Trophoblast cell (in vitro differentiated cells and primary cell): ENCODE data around the gene OTUD4.

Experiments
- DNase-seq, 2 donors: peaks; one replicate each; pipeline ENCODE4 v3.0.0-alpha.2; 2016
- H2AFZ ChIP-seq: 2 replicates; pipeline ENCODE4 v1.6.1; 2013; ENCODE audit warnings: low read length, moderate library complexity, mild to moderate bottlenecking; ENCODE audit not compliant: insufficient read depth, poor library complexity
- H2AK5ac ChIP-seq: 2 replicates; pipeline ENCODE4 v1.6.1; 2013; ENCODE audit warnings: mild to moderate bottlenecking, low read length
- H2BK120ac ChIP-seq: 2 replicates; pipeline ENCODE4 v1.6.1; 2013; ENCODE audit warnings: low read length, mild to moderate bottlenecking, moderate library complexity; ENCODE audit not compliant: insufficient read depth, poor library complexity
- H2BK12ac ChIP-seq: 2 replicates; pipeline ENCODE4 v1.6.1; 2013; ENCODE audit warnings: mild to moderate bottlenecking, low read length, moderate library complexity
- H2BK5ac ChIP-seq: 2 replicates; pipeline ENCODE4 v1.6.1; 2013; ENCODE audit warnings: low read length, low read depth, moderate library complexity, mild to moderate bottlenecking; ENCODE audit not compliant: poor library complexity
- H3K14ac ChIP-seq: 2 replicates; pipeline ENCODE4 v1.6.1; 2013; ENCODE audit warnings: mild to moderate bottlenecking, low read length
- H3K18ac ChIP-seq: 2 replicates; pipeline ENCODE4 v1.6.1; 2013; ENCODE audit warnings: mild to moderate bottlenecking, low read length
- H3K23ac ChIP-seq: 2 replicates; pipeline ENCODE4 v1.6.1; 2013; ENCODE audit warnings: low read length
- H3K27ac ChIP-seq: 2 replicates; pipeline ENCODE4 v1.5.1; 2013; ENCODE audit warnings: low read depth, mild to moderate bottlenecking, inconsistent platforms, low read length, moderate library complexity
- H3K27me3 ChIP-seq: 2 replicates; pipeline ENCODE4 v1.6.1; 2013; ENCODE audit warnings: inconsistent platforms, mild to moderate bottlenecking, low read length, moderate library complexity; ENCODE audit not compliant: insufficient read depth
- H3K36me3 ChIP-seq, 2 experiments: 1 replicate in 1 of 2; 2 replicates in 1 of 2; pipeline ENCODE4 v1.6.1; 2013; ENCODE audit warnings: low read length in 2 of 2, mild to moderate bottlenecking in 2 of 2, moderate library complexity in 1 of 2; ENCODE audit not compliant: insufficient read depth in 2 of 2, control insufficient read depth in 1 of 2
- H3K4ac ChIP-seq: 2 replicates; pipeline ENCODE4 v1.6.1; 2013; ENCODE audit warnings: low read depth, mild to moderate bottlenecking, low read length, moderate library complexity
- H3K4me1 ChIP-seq, 2 experiments: 1 replicate in 1 of 2; 2 replicates in 1 of 2; pipeline ENCODE4 v1.6.1; 2013; ENCODE audit warnings: low read length in 2 of 2, mild to moderate bottlenecking in 2 of 2, moderate library complexity in 1 of 2; ENCODE audit not compliant: insufficient read depth in 2 of 2, control insufficient read depth in 1 of 2
- H3K4me2 ChIP-seq: 2 replicates; pipeline ENCODE4 v1.6.1; 2013; ENCODE audit warnings: inconsistent platforms, mild to moderate bottlenecking, low read length, moderate library complexity
- H3K4me3 ChIP-seq: 2 replicates; pipeline ENCODE4 v1.5.1; 2013; ENCODE audit warnings: mild to moderate bottlenecking, low read depth, low read length, inconsistent platforms
- H3K79me1 ChIP-seq: one replicate; pipeline ENCODE4 v1.6.1; 2013; ENCODE audit warnings: low read length
- H3K79me2 ChIP-seq: 2 replicates; pipeline ENCODE4 v1.6.1; 2013; ENCODE audit warnings: low read length, mild to moderate bottlenecking; ENCODE audit not compliant: control insufficient read depth, insufficient read depth, poor library complexity
- H3K9ac ChIP-seq: 2 replicates; pipeline ENCODE4 v1.6.1; 2013; ENCODE audit warnings: mild to moderate bottlenecking, low read length
- H3K9me3 ChIP-seq: 2 replicates; pipeline ENCODE4 v1.6.1; 2013; ENCODE audit warnings: low read depth, mild to moderate bottlenecking, control low read depth, inconsistent platforms, low read length; ENCODE audit not compliant: insufficient read depth
- H4K12ac ChIP-seq: 2 replicates; pipeline ENCODE4 v1.6.1; 2013; ENCODE audit warnings: low read depth, mild to moderate bottlenecking, low read length, moderate library complexity
- H4K8ac ChIP-seq: 2 replicates; pipeline ENCODE4 v1.6.1; 2013; ENCODE audit warnings: low read depth, mild to moderate bottlenecking, low read length, moderate library complexity
- H4K91ac ChIP-seq: one replicate; pipeline ENCODE4 v1.6.1; 2013; ENCODE audit warnings: low read depth, mild to moderate bottlenecking, low read length, moderate library complexity
- WGBS: extraction: QIAGEN DNeasy Blood & Tissue Kit; methylation state at CpG from one replicate; pipeline ENCODE4 v1.1.7; 2013; ENCODE audit warnings: missing lambda C conversion rate; ENCODE audit not compliant: insufficient read length, insufficient coverage; ENCODE audit errors: extremely low coverage; 5-methylcytosine and 5-hydroxymethylcytosine counted together

Gene OTUD4

GRCh38 chr4:145168581-145169187, 11.7 kb downstream of the OTUD4 start:
- no peaks in the 10 kb centered on the region for H3K4me1 ChIP-seq
- no peak overlapping the region for H2BK5ac ChIP-seq
- no peaks in the 10 kb centered on the region for H3K79me2 ChIP-seq
- no peak overlapping the region for H3K14ac ChIP-seq
- no peak overlapping the region for H2AK5ac ChIP-seq
- H4K8ac ChIP-seq: no peak overlapping the region
- no peak overlapping the region for H4K12ac ChIP-seq
- H3K18ac ChIP-seq: no peak overlapping the region
- no peak for DNase-seq
- H3K23ac ChIP-seq: no peak overlapping the region
- no peak overlapping the region for H3K9ac ChIP-seq
- H2AFZ ChIP-seq: no peak overlapping the region
- no peak overlapping the region for H3K4me3 ChIP-seq
- WGBS: no CpG with 5 or more reads among the region's 2 CpGs
- H3K4ac ChIP-seq: no peak overlapping the region
- H2BK12ac ChIP-seq: no peak overlapping the region
- H4K91ac ChIP-seq: no peak overlapping the region
- no peaks in the 10 kb centered on the region for H3K79me1 ChIP-seq
- no peaks in the 10 kb centered on the region for H3K27me3 ChIP-seq
- H3K4me2 ChIP-seq: no peak overlapping the region
- no peak overlapping the region for H3K27ac ChIP-seq
- no peak overlapping the region for H2BK120ac ChIP-seq
- peaks cover 2 to 9% of the 10 kb centered on the region in 2 experiments for H3K36me3 ChIP-seq
- no peaks in the 10 kb centered on the region for H3K9me3 ChIP-seq

GRCh38 chr4:145167887-145168286, 12.5 kb downstream of the OTUD4 start:
- Histone ChIP-seq H3K14ac (no peak overlapping the region), H3K27ac (no peak overlapping the region), H2BK5ac (no peak overlapping the region), H3K36me3 (peaks cover 2 to 9% of the 10 kb centered on the region in 2 experiments), H4K91ac (no peak overlapping the region), H3K9me3 (no peaks in the 10 kb centered on the region), H3K9ac (no peak overlapping the region), H2AK5ac (no peak overlapping the region), H4K8ac (no peak overlapping the region), H2BK12ac (no peak overlapping the region), H3K79me1 (no peaks in the 10 kb centered on the region), H3K23ac (no peak overlapping the region), H3K27me3 (no peaks in the 10 kb centered on the region), H3K79me2 (no peaks in the 10 kb centered on the region), H3K4me3 (no peak overlapping the region), H2AFZ (no peak overlapping the region), H3K18ac (no peak overlapping the region), H2BK120ac (no peak overlapping the region), H4K12ac (no peak overlapping the region), H3K4ac (no peak overlapping the region), H3K4me1 (no peaks in the 10 kb centered on the region), H3K4me2 (no peak overlapping the region)
- no CpG with 5 or more reads among the region's 2 CpGs for WGBS
- DNase-seq: no peak

GRCh38 chr4:145161549-145161948, 18.8 kb downstream of the OTUD4 start:
- Histone ChIP-seq H2BK12ac (no peak overlapping the region), H3K27me3 (no peaks in the 10 kb centered on the region), H2BK120ac (no peak overlapping the region), H2AK5ac (no peak overlapping the region), H3K36me3 (peaks cover 7 to 15% of the 10 kb centered on the region in 2 experiments), H3K4me2 (no peak overlapping the region), H3K27ac (no peak overlapping the region), H3K18ac (no peak overlapping the region), H4K8ac (no peak overlapping the region), H3K79me1 (no peaks in the 10 kb centered on the region), H4K91ac (no peak overlapping the region), H3K14ac (no peak overlapping the region), H4K12ac (no peak overlapping the region), H3K4me1 (no peaks in the 10 kb centered on the region), H2BK5ac (no peak overlapping the region), H3K23ac (no peak overlapping the region), H3K9ac (no peak overlapping the region), H3K9me3 (no peaks in the 10 kb centered on the region), H3K79me2 (no peaks in the 10 kb centered on the region), H3K4ac (no peak overlapping the region), H3K4me3 (no peak overlapping the region), H2AFZ (no peak overlapping the region)
- no peak for DNase-seq
- no CpG with 5 or more reads among the region's 2 CpGs for WGBS

DNA sequence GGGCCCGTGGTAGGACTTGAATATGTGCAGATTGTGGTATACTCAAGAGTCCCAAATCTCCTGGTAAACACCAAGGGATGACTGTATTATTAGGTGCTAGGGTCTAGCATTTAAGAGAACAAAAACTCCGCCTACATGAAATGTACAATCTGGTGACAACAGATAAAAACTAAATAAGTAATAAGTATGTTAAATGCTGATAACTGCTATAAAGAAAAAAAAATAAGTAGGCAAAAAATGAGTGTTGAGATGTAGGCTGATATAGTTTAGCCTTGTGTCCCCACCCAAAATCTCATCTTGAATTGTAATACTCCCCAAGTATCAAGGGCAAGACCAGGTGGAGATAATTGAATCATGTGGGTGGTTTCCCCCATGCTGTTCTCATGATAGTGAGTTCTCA, 23.4 kb downstream of the OTUD4 start:
- H3K4me2 ChIP-seq: no peak overlapping the region
- no peak overlapping the region for H3K4me3 ChIP-seq
- no peak overlapping the region for H2BK12ac ChIP-seq
- no peak overlapping the region for H3K14ac ChIP-seq
- H2AK5ac ChIP-seq: no peak overlapping the region
- H3K4me1 ChIP-seq: no peaks in the 10 kb centered on the region
- no peak overlapping the region for H3K9ac ChIP-seq
- H3K9me3 ChIP-seq: no peaks in the 10 kb centered on the region
- no peak overlapping the region for H3K4ac ChIP-seq
- H4K12ac ChIP-seq: no peak overlapping the region
- H2AFZ ChIP-seq: no peak overlapping the region
- DNase-seq: no peak
- H2BK5ac ChIP-seq: no peak overlapping the region
- no peak overlapping the region for H4K91ac ChIP-seq
- peaks cover 11 to 13% of the 10 kb centered on the region in 2 experiments for H3K36me3 ChIP-seq
- H4K8ac ChIP-seq: no peak overlapping the region
- no CpG with 5 or more reads among the region's 2 CpGs for WGBS
- H3K23ac ChIP-seq: no peak overlapping the region
- H3K27me3 ChIP-seq: no peaks in the 10 kb centered on the region
- no peaks in the 10 kb centered on the region for H3K79me1 ChIP-seq
- no peak overlapping the region for H3K27ac ChIP-seq
- no peak overlapping the region for H2BK120ac ChIP-seq
- H3K18ac ChIP-seq: no peak overlapping the region
- H3K79me2 ChIP-seq: no peaks in the 10 kb centered on the region
